Stimulated activated CD8-positive, alpha-beta memory T cell treated with anti-CD3 and anti-CD28 coated beads, Interleukin-7, amount 100 ng/mL, for 48 hours (primary cell): Measurements from ENCODE around the gene CTPS2.

Experiments used
- DNase-seq, 2 donors: peaks; one replicate each; pipeline ENCODE4 v3.0.0-alpha.2; 2020; ENCODE audit warnings: low read depth in 1 of 2; ENCODE audit errors: extremely low read depth in 1 of 2

The CTPS2 gene

DNA sequence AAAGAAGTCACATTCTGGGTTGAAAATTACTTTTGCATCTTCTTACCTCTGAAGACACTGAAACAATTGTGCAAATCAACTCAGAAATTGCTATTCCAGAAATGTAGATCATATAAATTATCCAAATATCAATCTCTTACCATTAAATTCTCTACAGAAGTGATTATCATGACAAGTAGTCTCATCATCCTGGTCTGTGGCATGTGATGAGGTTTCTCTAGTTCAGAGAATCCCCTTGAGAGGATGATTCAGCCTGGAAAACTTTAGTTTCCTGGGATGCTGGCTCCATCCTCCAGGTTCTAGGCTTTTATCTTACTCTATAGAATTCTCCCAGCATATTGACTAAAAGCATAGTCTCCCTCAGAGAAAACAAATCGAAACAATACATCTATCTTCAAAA lies 138.7 kb downstream of the CTPS2 start:
- no peak for DNase-seq

DNA sequence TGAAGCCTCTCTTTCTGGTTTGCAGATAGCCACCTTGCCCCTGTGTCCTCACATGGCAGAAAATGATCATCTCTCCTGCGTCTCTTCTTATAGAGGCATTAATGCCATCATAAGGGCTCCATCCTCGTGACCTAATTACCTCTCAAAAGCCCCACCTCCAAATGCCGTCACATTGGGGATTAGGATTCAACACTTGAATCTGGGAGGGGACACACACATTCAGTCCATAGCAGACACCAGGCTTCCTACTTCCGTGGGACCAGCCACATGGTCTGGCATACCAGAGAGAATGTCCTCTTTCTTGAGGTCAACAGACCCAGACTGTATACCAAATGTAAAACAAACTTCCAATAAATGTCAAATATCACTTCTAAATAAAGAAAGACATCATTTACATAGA lies 144.8 kb downstream of the CTPS2 start:
- DNase-seq: no peak

DNA sequence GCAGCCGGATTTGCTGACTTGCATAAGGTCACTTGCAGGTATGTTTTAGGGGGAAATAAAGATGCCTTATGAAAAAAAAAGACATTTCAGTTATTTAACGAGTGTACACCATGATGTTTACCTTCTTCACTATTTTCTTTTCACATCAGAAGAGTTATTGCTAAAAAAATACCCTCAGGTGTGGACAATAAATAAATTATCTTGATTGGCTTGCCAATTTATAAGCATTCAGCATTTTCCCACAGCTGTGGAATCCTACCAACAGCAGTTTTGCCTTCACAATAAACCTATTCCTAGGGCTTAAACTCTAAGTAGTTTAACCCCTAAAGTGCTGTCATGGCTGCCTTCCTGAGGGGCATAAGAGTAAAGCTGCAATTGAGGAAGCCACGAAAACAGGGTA lies 145.9 kb downstream of the CTPS2 start:
- no peak for DNase-seq

DNA sequence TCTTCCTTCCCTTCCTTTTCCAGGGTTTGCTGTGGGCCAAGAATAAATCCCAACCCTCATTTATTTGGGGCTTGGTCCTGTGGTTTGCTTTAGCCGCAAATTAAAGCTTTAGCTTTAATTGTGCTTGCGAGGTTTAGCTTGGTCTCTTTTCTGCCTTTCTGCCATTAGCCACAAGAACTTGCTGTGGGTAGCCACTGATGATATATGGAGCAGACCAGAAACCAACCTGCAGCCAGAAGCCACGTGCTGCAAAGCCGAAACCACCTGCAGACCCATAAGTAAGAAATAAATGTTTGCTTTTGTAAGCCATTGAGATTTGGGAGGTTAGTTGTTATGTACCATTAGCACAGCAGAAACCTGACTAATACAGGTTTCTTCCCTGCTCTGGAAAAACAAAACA lies 152.3 kb downstream of the CTPS2 start:
- DNase-seq: no peak

DNA sequence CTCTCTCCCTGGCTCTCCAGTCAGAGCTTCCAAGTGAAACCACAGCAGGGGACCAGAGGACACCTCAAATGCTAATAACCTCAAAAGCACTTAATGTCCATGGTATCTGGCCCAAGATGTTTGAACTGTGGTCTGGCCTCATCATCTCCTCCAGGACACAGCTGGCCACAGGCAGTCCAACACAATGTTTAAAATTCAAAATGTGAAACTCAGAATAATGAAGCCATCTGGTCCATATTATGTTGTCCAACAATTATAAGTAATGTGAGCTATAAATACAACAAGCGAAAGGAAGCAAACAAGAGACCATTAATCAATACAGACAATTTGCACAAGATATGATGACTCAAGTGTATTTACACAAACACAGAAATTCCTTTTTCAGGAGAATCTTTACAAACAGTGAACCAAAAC lies 153.3 kb downstream of the CTPS2 start:
- DNase-seq: no peak

DNA sequence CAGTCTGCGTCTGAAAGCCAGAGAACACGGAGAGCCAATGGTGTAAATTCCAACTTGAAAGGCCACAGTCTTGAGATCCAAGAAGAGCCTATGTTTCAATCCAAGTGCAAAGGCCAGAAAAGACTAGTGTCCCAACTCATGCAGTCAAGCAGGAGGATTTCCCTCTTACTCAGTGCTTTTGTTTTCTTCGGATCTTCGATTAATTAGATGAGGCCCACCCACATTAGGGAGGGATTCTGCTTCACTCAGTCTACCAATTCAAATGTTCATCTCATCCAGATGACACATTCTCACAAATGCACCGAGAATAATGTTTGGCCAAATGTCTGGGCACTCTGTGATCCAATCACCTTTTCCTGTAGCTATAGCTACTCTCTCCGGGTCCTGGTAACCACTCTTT lies 154.0 kb downstream of the CTPS2 start:
- no peak for DNase-seq

DNA sequence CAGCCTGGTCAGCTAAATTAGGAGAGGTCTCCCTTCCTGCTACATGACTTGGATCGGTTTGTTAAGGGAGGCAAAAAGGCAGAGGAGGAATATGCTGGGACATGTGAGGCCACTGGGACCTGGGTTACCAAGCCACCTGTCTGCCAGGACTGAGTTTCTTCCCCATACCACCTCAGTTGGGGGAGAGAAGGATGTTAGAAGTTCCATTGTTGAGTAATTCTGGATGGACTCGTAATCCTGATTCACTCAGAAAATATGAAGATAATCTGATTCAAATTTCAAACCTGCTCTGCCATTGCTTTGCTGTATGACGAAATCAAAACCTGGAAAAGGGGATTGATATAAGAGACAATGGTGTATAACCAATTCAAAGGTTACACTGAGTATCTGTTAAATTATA lies 159.9 kb downstream of the CTPS2 start:
- no peak for DNase-seq

DNA sequence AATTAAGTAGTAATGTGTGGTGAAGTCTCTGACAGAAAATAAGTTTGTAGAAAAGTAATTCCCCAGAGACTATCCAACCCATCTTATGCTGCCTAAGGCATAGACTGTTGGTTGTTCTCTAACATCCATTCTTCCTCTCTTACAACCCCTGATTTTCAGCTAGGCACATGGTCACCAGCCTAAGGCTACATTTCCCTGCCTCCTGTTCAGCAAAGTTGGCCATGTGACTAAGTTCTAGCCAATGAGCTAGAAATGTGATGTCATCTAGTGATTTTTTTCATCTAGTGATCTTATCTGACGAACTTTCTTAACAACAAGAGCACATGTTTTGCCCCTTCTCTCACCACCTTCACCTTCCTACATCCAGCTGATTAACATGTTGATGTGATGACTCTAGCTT lies 164.8 kb downstream of the CTPS2 start:
- DNase-seq: no peak

DNA sequence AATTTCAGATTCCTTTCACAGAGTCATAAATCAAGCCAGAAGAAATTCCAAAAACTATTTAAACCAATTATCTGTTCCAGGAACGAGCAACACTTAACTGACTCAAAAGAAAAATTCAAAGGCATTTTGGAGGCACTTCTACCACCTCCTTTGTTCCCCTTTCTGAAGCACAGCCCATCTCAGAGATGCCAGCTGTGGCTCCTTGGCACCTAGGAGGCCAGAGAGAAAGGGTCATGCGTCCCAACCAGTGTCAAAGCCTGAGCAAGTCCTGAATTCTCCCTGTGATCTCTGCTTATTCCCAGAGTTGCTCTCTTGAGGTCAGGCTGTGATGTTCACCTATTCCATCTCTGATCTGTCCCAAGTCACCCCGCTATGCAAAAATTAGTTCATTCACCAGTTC lies 167.5 kb downstream of the CTPS2 start:
- DNase-seq: no peak
